HFFc6 (cell line): ENCODE data around the gene NTNG1. TPM values are rescaled to one million over a fixed set of nuclear protein-coding genes. Genes with fewer than 3 reads are reported as not detected.

Source experiments
- DNase-seq: peaks from one replicate; pipeline ENCODE4 v3.0.0-alpha.2; 2018
- H3K27ac Mint-ChIP-seq: 2 replicates; pipeline ENCODE4 v1.8.0; 2020; ENCODE audit warnings: mild to moderate bottlenecking, mixed read lengths
- H3K27me3 Mint-ChIP-seq: 2 replicates; pipeline ENCODE4 v1.8.0; 2021; ENCODE audit warnings: mild to moderate bottlenecking, moderate library complexity, mixed read lengths; ENCODE audit not compliant: insufficient read depth
- H3K36me3 Mint-ChIP-seq: 2 replicates; pipeline ENCODE4 v1.8.0; 2021; ENCODE audit warnings: low read depth, mixed read lengths
- H3K4me1 Mint-ChIP-seq: 2 replicates; pipeline ENCODE4 v1.8.0; 2020; ENCODE audit warnings: low read depth, mixed read lengths
- H3K4me3 Mint-ChIP-seq: 2 replicates; pipeline ENCODE4 v1.8.0; 2020; ENCODE audit warnings: mild to moderate bottlenecking, moderate library complexity, mixed read lengths
- H3K9me3 Mint-ChIP-seq: 2 replicates; pipeline ENCODE4 v1.8.0; 2020; ENCODE audit warnings: mild to moderate bottlenecking, mixed read lengths
- CTCF ChIP-seq: fragments of 200-600 bp; sonication (generic); IDR thresholded peaks from 2 replicates; pipeline ENCODE4 v1.5.0; 2021; ENCODE audit warnings: antibody characterized with exemption, mild to moderate bottlenecking
- total RNA-seq, 6 experiments: library from RNA; stranded (reverse); fragmentation: NEBNext Ultra II Directional; extraction: Animal tissue kit (Norgen Biotek cat#: 25700); gene quantifications; 2 replicates in 1 of 6; 3 replicates in 5 of 6; pipeline ENCODE4 v1.2.3, GENCODE V29; 2021

Gene NTNG1
- total RNA-seq, 6 experiments from 2014 or later: 1.3 to 8.0 (median 2.2) TPM

- no peaks in the 10 kb centered on the region; the same call in 1 of the 2 replicates for H3K9me3 Mint-ChIP-seq
Measured at GRCh38 chr1:107299521-107299920, 158.7 kb downstream of the NTNG1 start.

GRCh38 chr1:107309962-107310361 lies 169.1 kb downstream of the NTNG1 start:
- DNase-seq: no peak
- H3K27ac Mint-ChIP-seq: no peak overlapping the region
- TF ChIP-seq CTCF: no peak
- H3K27me3 Mint-ChIP-seq: no peaks in the 10 kb centered on the region
- H3K9me3 Mint-ChIP-seq: peaks cover 27% of the 10 kb centered on the region
- no peaks in the 10 kb centered on the region for H3K36me3 Mint-ChIP-seq
- H3K4me3 Mint-ChIP-seq: no peak overlapping the region
- no peaks in the 10 kb centered on the region for H3K4me1 Mint-ChIP-seq

More at GRCh38 chr1:107299521-107299920, 158.7 kb downstream of the NTNG1 start:
- Mint-ChIP-seq H3K27me3 (no peaks in the 10 kb centered on the region), H3K4me3 (no peak overlapping the region), H3K27ac (no peak overlapping the region), H3K4me1 (no peaks in the 10 kb centered on the region), H3K36me3 (no peaks in the 10 kb centered on the region)
- TF ChIP-seq CTCF: no peak
- no peak for DNase-seq

GRCh38 chr1:107315652-107316051 lies 174.8 kb downstream of the NTNG1 start:
- no peaks in the 10 kb centered on the region for H3K36me3 Mint-ChIP-seq
- H3K27ac Mint-ChIP-seq: no peak overlapping the region
- TF ChIP-seq CTCF: no peak
- H3K4me1 Mint-ChIP-seq: no peaks in the 10 kb centered on the region
- H3K27me3 Mint-ChIP-seq: no peaks in the 10 kb centered on the region
- H3K4me3 Mint-ChIP-seq: no peak overlapping the region
- H3K9me3 Mint-ChIP-seq: peaks cover 32% of the 10 kb centered on the region
- no peak for DNase-seq

DNA sequence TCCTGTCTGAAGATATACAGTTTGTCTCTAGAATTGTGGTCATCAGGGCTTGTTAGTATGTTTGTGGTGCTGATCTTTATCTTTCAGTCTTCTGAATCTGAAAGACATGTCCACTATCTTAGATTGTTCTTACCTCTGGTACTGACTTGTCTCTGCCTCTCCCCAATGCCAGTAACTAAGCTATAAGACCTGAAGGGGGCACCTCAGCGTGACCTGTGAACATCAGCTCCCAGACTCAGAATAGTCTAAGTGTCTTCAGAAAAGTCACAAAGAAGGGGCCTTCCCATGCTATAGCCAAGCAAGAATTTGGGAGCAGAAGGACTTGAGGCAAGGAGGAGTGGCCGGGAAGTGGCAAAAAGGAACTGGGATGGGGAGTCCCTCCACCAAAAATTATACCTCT lies 178.1 kb downstream of the NTNG1 start:
- Mint-ChIP-seq H3K4me3 (no peak overlapping the region), H3K9me3 (peaks cover 25% of the 10 kb centered on the region; the same call in 1 of the 2 replicates), H3K36me3 (no peaks in the 10 kb centered on the region), H3K27ac (no peak overlapping the region), H3K27me3 (no peaks in the 10 kb centered on the region), H3K4me1 (no peaks in the 10 kb centered on the region)
- no peak for DNase-seq
- no peak for TF ChIP-seq CTCF

GRCh38 chr1:107323784-107324183 lies 182.9 kb downstream of the NTNG1 start:
- Mint-ChIP-seq H3K4me1 (no peaks in the 10 kb centered on the region; the same call in 1 of the 2 replicates), H3K27me3 (no peaks in the 10 kb centered on the region), H3K4me3 (no peak overlapping the region), H3K9me3 (peaks cover 11% of the 10 kb centered on the region), H3K27ac (no peak overlapping the region), H3K36me3 (no peaks in the 10 kb centered on the region)
- no peak for DNase-seq
- no peak for TF ChIP-seq CTCF
